GM23248 (cell line): Measurements from ENCODE around the gene PSMB5.

ENCODE experiments used
- EZH2 ChIP-seq: fragments of 200-600 bp; sonication (generic); IDR thresholded peaks from 2 replicates; pipeline ENCODE4 v1.6.1; 2018; ENCODE audit warnings: antibody characterized with exemption, mild to moderate bottlenecking; ENCODE audit not compliant: insufficient read depth, poor library complexity, severe bottlenecking
- EZH2phosphoT487 ChIP-seq: fragments of 200-600 bp; sonication (generic); IDR thresholded peaks from 2 replicates; pipeline ENCODE4 v1.6.1; 2018; ENCODE audit warnings: antibody characterized with exemption, moderate library complexity, mild to moderate bottlenecking, low read depth; ENCODE audit not compliant: insufficient read depth

DNA sequence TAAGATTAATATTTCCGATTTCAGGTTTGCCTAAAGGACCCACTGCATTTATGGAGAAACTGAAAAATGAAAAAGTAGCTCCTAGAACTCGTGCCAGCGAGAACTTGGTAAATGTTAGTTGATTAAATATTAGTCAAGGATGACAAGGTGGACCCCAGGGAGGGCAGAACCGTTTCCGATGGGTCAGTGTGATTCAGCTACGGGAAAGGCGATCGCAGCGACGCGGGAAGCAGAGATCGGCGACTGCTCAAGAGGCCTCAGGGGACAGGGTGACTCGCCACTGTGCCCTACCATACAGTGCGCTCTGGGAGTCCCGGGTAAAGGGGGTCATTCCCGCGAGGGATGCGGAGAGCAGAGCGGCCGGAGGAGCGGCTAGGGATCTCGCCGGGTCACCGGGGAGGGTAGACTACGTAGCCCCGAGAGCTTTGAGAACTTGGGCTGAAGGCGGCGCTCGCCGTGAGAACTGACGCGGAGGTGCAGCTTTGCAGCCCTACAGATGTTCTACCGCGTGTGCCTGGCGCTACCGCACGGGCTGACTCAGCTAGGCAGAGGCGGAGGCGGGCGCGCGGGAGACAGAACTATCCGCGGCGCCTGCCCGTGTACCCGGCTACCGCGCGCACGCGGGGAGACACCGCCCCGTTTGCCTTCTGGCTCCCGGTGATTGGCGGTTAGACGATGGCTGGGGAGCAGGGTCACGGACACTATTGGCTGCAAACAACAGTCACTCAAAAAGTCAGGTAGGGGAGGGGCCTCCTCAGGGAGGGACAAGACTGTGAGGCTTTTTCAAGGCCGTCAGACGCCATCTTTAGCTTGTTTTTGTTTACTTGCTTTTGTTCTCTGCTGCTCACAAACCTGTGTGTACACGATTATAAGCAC is 27.9 kb downstream of the PSMB5 start:
- TF ChIP-seq EZH2 (no peak), EZH2phosphoT487 (no peak)
